Activated CD8-positive, alpha-beta T cell treated with anti-CD3 and anti-CD28 coated beads for 36 hours (primary cell): ENCODE data around the gene WBP1L. TPM values are rescaled to one million over a fixed set of nuclear protein-coding genes. Genes with fewer than 3 reads are reported as not detected.
"Not testable (repeated sequence)": the region's sequence is repeated elsewhere in the genome, so short reads cannot be mapped to it uniquely, and the experiment has no call there.

Experiments used
- ATAC-seq: fragments of 200-7000 bp; cut with Tn5 transposase; one replicate; pipeline ENCODE4 v1.10.0; 2021; ENCODE audit warnings: mild to moderate bottlenecking, moderate library complexity
- CTCF ChIA-PET: fragments of 350-600 bp; sonication (Branson Sonifier 250); formaldehyde crosslinking; loops from one replicate; lab custom pipeline; 2021; ENCODE audit warnings: antibody characterized with exemption; lab: Charles Lee
- POLR2A ChIA-PET: fragments of 350-600 bp; sonication (Branson Sonifier 250); formaldehyde crosslinking; loops from one replicate; lab custom pipeline; 2021; ENCODE audit warnings: antibody characterized with exemption; lab: Charles Lee
- DNase-seq: peaks from one replicate; pipeline ENCODE4 v3.0.0-alpha.2; 2020
- H3K27ac Mint-ChIP-seq: one replicate; pipeline ENCODE4 v1.8.0; 2021; ENCODE audit warnings: mild to moderate bottlenecking, mixed read lengths
- H3K27me3 Mint-ChIP-seq: one replicate; pipeline ENCODE4 v1.8.0; 2021; ENCODE audit warnings: mixed read lengths
- H3K36me3 Mint-ChIP-seq: one replicate; pipeline ENCODE4 v1.8.0; 2021; ENCODE audit warnings: low read depth, mixed read lengths
- H3K4me1 Mint-ChIP-seq: one replicate; pipeline ENCODE4 v1.8.0; 2021; ENCODE audit warnings: low read depth, mixed read lengths
- H3K4me3 Mint-ChIP-seq: one replicate; pipeline ENCODE4 v1.8.0; 2021; ENCODE audit warnings: mild to moderate bottlenecking, moderate library complexity, mixed read lengths
- H3K9me3 Mint-ChIP-seq: one replicate; pipeline ENCODE4 v1.8.0; 2021; ENCODE audit warnings: mixed read lengths
- intact Hi-C: fragments of 100-400 bp; cut with micrococcal nuclease; formaldehyde crosslinking; loops from one replicate; pipeline ENCODE4 v1.10.0; 2022
- total RNA-seq, 2 experiments: library from RNA; stranded (reverse); gene quantifications; one replicate each; pipeline ENCODE4 v1.2.3, GENCODE V29; 2021
- TF ChIP-seq, protein P1 (sequence below): fragments of 200-600 bp; IDR thresholded peaks from one replicate; pipeline ENCODE4 v1.8.0; 2022; ENCODE audit warnings: antibody characterized with exemption, mild to moderate bottlenecking

Gene WBP1L
- total RNA-seq, 2 experiments from 2014 or later = 11.4 to 12.7 TPM

DNA sequence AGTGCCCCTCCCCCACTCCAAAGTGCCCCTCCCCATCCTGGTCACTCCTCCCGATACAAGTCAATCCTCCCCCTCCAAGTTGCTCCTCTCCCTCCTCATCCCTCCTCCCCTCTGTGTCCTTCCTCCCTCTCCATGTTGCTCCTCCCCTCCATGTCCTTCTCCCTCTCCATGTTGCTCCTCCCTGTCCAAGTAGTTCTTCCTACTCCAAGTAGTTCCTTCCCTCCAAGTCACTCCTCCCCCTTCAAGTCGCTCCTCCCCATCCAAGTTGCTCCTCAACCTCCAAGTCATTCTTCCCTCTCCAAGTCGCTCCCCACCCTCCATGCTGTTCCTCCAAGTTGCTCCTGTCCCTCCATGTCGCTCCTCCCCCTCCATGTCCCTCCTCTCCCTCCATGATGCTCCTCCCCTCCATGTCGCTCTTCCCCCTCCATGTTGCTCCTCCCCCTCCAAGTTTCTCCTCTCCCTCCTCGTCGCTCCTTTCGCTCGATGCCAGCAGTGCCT is 8.6 kb upstream of the WBP1L start:
- H3K4me1 Mint-ChIP-seq = no peaks in the 10 kb centered on the region
- DNase-seq = no peak
- ChIA-PET CTCF (no interaction called here), POLR2A (no interaction called here)
- TF ChIP-seq, protein P1, sequence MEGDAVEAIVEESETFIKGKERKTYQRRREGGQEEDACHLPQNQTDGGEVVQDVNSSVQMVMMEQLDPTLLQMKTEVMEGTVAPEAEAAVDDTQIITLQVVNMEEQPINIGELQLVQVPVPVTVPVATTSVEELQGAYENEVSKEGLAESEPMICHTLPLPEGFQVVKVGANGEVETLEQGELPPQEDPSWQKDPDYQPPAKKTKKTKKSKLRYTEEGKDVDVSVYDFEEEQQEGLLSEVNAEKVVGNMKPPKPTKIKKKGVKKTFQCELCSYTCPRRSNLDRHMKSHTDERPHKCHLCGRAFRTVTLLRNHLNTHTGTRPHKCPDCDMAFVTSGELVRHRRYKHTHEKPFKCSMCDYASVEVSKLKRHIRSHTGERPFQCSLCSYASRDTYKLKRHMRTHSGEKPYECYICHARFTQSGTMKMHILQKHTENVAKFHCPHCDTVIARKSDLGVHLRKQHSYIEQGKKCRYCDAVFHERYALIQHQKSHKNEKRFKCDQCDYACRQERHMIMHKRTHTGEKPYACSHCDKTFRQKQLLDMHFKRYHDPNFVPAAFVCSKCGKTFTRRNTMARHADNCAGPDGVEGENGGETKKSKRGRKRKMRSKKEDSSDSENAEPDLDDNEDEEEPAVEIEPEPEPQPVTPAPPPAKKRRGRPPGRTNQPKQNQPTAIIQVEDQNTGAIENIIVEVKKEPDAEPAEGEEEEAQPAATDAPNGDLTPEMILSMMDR = no peak
- no peak overlapping the region for H3K27ac Mint-ChIP-seq
- H3K9me3 Mint-ChIP-seq = no peaks in the 10 kb centered on the region
- no peak overlapping the region for H3K4me3 Mint-ChIP-seq
- peaks cover 17% of the 10 kb centered on the region for H3K36me3 Mint-ChIP-seq
- intact Hi-C loops = no loop called here
- no peak for ATAC-seq
- H3K27me3 Mint-ChIP-seq = no peaks in the 10 kb centered on the region

DNA sequence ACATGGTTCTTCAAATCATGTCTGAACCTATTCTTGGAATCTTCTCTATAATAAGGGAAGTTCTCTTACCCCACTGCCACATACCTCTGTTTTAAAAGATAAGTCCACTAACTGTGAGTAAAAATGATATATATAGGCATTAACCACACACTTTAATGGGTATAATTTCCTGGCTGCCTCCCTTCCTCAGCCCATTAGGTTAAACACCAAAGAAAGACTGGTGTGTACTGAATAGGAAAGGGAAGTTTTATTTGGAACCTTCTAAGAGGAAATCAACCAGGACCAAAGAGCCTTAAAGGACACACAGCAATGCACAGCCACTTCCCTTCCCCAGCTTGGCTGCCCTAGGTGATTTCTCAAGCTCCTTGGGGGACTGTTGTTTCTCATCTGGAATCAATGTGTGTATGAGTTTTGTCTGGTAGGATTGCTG is 5.0 kb upstream of the WBP1L start:
- TF ChIP-seq, protein P1 = no peak
- Mint-ChIP-seq H3K27ac (peak overlapping the region; percentile 34), H3K4me3 (no peak overlapping the region), H3K9me3 (peaks cover 4% of the 10 kb centered on the region), H3K4me1 (peaks cover 7% of the 10 kb centered on the region), H3K27me3 (no peaks in the 10 kb centered on the region), H3K36me3 (peaks cover 6% of the 10 kb centered on the region)
- no peak for DNase-seq
- intact Hi-C loops = no loop called here
- CTCF ChIA-PET = interaction anchor here (1.0 to 1.1 kb wide), 2 partner anchors 12 to 69 kb away, joined by 3 read pairs; no protein-coding TSS in a partner anchor
- ATAC-seq = no peak
- POLR2A ChIA-PET = interaction anchor here (1.0 kb wide), 1 partner anchor 14 kb away, joined by 3 read pairs; no protein-coding TSS in a partner anchor

DNA sequence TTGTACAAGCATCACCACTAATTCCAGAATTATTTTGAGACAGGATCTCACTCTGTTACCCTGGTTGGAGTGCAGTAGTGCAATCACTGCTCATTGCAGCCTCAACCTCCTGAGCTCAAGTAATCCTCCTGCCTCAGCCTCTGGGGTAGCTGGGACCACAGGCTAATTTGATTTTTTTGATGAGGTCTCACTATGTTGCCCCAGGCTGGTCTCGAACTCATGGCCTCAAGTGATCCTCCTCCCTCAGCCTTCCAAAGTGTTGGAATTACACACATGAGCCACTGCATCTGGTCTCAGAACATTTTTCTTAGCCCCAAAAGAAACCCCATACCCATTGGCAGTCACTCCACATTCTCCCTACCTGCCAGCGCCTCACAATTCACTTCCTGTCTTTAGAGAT is 3.5 kb upstream of the WBP1L start:
- no peak overlapping the region for H3K27ac Mint-ChIP-seq
- intact Hi-C loops = no loop called here
- peaks cover 4% of the 10 kb centered on the region for H3K9me3 Mint-ChIP-seq
- H3K27me3 Mint-ChIP-seq = no peaks in the 10 kb centered on the region
- TF ChIP-seq, protein P1 = no peak
- DNase-seq (no peak), ATAC-seq (no peak)
- CTCF ChIA-PET = interaction anchor here (0.9 to 2.1 kb wide), 4 partner anchors 12 to 178 kb away, joined by 4 to 8 read pairs (median 6); partner anchors contain the start of genes ARL3, CNNM2 and SFXN2
- peaks cover 3% of the 10 kb centered on the region for H3K36me3 Mint-ChIP-seq
- POLR2A ChIA-PET = interaction anchor here (1.5 kb wide), 1 partner anchor 21 kb away, joined by 4 read pairs; no protein-coding TSS in a partner anchor
- H3K4me3 Mint-ChIP-seq = no peak overlapping the region
- peaks cover 12% of the 10 kb centered on the region for H3K4me1 Mint-ChIP-seq

DNA sequence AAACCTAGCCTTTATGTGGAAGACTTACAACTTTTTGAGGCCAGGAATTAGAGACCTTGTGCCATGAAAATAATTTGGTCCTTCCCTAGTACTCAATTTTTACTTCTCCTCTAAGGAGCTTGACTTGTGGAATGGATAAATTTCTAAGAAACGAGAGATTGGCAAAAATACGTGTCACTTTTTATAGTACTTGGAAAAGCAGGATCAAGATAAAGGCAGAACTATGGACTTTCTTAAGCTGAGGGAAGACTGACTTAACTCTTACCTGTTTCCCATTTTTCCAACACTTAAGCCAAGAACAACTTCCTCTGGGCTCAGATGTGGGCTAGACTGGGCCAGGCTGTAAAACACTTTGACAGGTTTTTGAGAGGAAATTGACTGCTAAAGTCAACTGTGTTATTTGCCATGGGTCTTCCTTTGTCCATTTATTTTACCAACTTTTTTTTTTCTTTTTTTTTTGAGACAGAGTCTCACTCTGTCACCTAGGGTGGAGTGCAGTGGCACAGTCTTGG is 2.0 kb upstream of the WBP1L start:
- peaks cover 4% of the 10 kb centered on the region for H3K9me3 Mint-ChIP-seq
- ATAC-seq = no peak
- peaks cover 28% of the 10 kb centered on the region for H3K4me1 Mint-ChIP-seq
- no peak for DNase-seq
- TF ChIP-seq, protein P1 = no peak
- H3K27me3 Mint-ChIP-seq = no peaks in the 10 kb centered on the region
- no peak overlapping the region for H3K27ac Mint-ChIP-seq
- ChIA-PET CTCF (interaction anchor here (1.5 to 4.9 kb wide), 3 partner anchors 11 to 176 kb away, joined by 4 to 34 read pairs (median 8); partner anchors contain the start of gene CNNM2), POLR2A (interaction anchor here (1.0 to 5.0 kb wide), 4 partner anchors 9 to 91 kb away, joined by 3 to 27 read pairs (median 4); partner anchors contain the start of genes ARL3 and SFXN2)
- H3K36me3 Mint-ChIP-seq = peaks cover 2% of the 10 kb centered on the region
- H3K4me3 Mint-ChIP-seq = no peak overlapping the region
- intact Hi-C loops = no loop called here

DNA sequence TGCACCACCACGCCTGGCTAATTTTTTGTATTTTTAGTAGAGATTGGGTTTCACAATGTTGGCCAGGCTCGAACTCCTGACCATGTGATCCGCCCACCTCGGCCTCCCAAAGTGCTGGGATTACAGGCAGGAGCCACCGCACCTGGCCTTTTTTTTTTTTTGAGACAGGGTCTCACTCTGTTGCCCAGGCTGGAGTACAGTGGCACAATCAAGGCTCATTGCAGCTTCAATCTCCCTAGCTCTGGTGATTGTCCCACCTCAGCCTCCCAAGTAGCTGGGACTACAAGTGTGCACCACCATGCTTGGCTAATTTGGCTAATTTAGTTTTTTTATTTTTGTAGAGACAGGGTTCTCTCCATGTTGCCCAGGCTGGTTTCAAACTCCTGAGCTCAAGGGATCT is 1.4 kb upstream of the WBP1L start:
- H3K27me3 Mint-ChIP-seq, intact Hi-C loops, H3K36me3 Mint-ChIP-seq, H3K27ac Mint-ChIP-seq, H3K9me3 Mint-ChIP-seq, H3K4me3 Mint-ChIP-seq, ATAC-seq, DNase-seq: not testable (repeated sequence)
- POLR2A ChIA-PET = interaction anchor here (1.0 to 5.0 kb wide), 3 partner anchors 9 to 90 kb away, joined by 3 to 27 read pairs (median 4); partner anchors contain the start of genes ARL3 and SFXN2
- CTCF ChIA-PET = interaction anchor here (1.6 to 4.9 kb wide), 2 partner anchors 11 to 23 kb away, joined by 4 to 34 read pairs; no protein-coding TSS in a partner anchor
- H3K4me1 Mint-ChIP-seq = peaks cover 30% of the 10 kb centered on the region
